LoVo (cell line): ENCODE data around the gene RAD51B.
"Not testable (repeated sequence)": the region's sequence is repeated elsewhere in the genome, so short reads cannot be mapped to it uniquely, and the experiment has no call there.

ENCODE experiments used
- DNase-seq: peaks from one replicate; pipeline ENCODE4 v3.0.0-alpha.2; 2016; ENCODE audit warnings: low spot score

Gene RAD51B

DNA sequence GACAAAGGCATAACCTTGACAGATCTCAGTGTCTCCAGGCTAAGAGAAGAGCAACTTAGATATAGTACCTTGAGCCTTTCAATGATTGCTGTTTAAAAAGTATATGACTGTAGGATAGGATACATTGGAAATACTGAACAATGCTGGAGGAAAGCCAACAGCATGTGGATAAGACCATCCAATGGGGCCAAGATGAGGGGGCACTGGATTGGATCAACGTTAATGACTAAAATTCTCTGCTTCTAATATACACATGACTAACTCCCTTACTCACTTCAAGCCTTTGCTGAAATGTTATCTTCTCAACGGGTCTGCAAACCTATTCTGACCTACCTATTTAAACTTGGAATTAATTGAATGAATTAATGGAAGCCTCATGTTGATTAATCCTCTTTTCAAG is 354.9 kb downstream of the RAD51B start:
- no peak for DNase-seq

DNA sequence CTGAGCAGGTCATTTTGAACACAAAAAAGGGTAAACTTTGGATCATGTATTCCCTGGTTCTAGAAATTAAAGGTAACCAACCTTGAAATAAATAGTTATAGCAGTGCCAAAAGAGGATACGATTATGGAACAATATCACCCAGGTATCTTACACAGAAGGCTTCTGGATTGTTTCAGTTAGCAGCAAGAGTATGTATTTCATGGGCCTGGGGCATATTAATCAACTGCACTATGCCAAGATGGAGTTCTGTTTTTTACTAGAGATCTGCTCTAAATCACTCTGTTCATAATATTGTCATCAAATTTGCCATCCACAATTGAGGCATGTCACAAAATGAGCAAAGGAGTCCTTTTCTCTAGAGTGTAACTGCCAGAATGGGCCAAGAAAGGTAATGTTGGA is 357.1 kb downstream of the RAD51B start:
- DNase-seq = no peak

DNA sequence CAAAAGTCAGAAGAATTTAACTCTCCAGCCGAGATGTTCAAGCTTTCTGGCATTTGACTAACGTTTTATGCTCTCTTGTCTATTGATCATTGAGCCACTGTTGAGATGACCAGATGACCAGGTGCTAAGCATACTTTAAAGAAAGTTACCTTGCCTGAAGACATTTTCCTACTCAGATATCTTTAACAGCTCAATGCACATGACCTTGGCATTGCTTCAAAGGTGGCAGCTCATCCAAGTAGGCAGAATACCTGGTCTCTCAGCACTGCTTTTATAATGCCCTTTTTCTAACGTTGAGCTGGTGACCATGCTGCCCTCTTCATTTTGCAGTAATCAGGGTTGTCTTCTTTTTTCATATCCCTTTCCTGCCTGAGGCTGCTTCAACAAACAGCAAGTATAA is 358.1 kb downstream of the RAD51B start:
- no peak for DNase-seq

DNA sequence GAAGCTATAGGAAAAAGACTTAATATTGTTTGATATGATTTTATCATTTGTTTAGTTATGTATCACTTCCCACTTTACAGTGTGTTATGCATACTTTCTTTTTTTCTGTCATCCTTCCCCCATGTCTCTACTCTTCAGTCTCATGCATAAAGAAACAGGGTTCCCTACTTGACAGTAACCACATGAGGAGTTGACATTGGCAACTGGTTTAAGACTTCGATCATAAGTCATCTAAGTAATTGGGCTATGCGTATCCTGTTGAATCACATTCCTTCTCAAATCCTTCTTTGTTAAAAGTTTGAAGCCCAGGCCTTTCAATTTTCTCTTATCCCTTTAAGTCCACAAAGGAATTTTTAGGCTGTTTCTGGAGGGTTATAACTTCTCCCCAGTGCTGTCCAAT is 358.7 kb downstream of the RAD51B start:
- DNase-seq = no peak

DNA sequence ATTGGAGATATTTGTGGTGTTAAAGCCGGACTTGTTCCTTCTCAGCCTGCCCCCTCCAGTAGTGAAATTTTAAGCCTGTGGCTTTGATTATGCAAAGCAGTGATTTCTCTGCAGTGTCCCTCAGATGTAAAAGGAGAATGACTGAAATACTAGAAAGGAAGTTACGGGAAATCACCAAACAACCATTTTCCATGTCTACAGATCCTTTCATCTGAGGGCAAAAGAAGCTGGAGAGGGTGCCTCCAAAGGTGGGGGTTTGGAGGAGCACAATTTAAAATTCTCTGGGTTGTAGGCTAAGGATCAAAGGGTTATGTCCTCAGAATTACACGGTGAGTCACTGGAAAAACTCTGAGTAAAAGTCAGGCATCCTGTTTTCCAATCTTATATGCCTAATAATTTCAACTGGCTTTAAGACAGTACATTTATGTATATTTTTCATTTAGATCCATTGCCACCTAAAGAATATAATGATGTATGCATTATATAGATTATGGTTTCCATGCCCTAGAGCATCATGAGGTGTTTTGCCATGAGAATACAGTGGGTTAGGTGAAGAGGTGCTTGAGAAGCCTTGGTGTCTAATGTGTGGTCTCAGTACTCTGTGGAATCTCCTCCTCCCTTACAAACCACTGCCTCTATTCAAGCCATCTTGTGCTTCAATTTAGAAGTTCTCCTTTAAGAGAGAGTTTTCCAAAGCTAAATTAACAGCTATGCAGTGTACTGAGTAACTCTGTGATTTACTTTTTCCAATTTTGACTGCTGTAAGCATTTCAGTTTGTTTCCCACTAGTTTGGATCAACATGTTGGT is 362.1 kb downstream of the RAD51B start:
- peak; percentile 62 for DNase-seq

DNA sequence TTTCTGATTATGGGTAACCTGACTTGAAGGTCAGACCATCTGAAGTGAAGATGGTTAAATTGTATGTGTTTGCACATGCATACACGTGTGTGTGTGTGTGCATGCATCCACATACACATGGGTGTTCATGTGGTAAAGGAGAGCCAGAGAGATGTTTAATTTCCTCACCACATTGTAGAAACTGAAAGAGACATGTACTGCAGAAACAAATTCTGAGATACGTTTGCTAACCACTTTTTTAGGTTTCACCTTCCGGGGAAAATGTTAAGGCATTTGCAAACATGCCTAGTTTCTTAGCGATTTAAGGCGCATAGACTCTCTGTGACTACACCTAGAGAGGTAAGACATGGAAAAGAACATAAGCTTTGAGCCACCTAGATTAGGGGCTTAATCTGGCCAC is 362.9 kb downstream of the RAD51B start:
- no peak for DNase-seq

DNA sequence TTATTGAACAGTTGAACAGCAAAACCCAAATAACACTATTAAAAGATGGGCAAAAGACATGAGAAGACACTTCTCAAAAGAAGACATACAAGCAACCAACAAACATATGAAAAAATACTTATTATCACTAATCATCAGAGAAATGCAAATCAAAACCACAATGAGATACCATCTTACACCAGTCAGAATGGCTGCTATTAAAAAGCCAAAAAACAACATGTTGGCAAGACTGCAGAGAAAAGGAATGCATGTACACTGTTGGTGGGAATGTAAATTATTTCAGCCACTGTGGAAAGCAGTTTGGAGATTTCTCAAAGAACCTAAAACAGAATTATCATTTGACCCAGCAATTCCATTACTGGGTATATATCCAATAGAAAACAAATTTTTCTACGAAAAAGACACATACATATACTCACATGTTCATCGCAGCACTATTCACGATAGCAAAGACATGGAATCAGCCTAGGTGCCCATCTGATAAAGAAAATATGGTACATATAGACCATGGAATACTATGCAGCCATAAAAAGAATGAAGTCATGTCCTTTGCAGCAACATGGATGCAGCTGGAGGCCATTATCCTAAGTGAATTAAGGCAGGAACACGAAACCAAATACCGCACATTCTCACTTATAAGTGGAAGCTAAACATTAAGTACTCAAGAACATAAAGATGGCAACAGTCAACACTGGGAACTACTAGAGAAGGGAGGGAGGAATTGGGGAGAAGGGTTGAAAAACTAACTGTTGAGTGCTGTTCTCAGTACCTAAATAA is 367.1 kb downstream of the RAD51B start:
- not testable (repeated sequence) for DNase-seq

GRCh38 chr14:68188174-68188573 is 368.6 kb downstream of the RAD51B start:
- no peak for DNase-seq

DNA sequence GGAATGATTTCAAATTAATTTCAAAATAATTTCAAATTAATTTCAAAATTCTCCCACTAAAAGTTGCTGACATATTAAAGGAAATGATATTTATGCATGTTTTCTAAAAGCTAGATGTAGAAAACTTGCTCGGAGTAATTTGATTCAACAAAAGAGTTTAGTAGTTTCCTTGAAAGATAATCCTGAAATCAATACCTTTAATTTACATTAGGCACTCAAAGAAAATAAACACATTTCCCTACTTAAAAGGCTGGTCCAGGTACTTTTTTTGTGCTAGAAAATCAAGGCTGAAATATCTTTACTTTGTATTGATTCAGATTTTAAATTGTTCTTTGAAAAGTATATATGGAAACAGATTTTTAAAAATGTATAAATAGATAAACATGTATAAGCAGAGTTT is 370.5 kb downstream of the RAD51B start:
- DNase-seq = no peak

GRCh38 chr14:68191567-68192321 is 372.2 kb downstream of the RAD51B start:
- DNase-seq = peak; percentile 90

- no peak for DNase-seq
Observed at GRCh38 chr14:68192935-68193334, 373.4 kb downstream of the RAD51B start.

DNA sequence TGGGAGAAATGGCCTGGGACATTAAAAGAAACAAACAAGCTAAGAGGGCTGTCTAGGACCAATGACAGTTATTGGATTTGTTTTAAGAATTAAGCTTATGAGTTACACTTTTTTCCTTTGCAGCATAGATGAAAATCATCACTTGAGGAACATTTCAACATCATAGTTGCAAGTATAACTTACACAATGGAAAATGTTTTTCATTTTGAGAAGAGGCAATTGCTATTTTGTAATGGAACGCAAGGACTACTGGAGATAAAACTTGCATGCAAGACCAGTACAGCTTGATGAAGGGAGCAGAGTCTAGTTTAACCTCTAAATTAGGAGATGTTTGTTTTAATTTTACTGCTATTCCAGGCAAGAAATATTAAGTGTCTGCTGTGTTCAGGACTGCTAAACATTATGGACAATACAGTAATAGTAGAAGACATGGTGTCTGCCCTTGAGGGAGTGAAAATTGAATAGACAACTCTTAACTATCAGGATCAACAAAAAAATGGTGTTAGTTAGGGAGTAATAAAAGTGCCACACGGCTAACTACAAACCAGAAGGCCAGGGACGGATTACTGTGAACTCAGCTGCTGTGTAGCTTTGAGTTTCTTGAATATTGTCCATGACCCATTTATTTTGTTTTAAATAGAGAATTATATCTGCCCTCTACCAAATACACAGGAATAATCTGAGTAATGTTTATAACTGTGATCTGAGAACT is 374.5 kb downstream of the RAD51B start:
- no peak for DNase-seq

DNA sequence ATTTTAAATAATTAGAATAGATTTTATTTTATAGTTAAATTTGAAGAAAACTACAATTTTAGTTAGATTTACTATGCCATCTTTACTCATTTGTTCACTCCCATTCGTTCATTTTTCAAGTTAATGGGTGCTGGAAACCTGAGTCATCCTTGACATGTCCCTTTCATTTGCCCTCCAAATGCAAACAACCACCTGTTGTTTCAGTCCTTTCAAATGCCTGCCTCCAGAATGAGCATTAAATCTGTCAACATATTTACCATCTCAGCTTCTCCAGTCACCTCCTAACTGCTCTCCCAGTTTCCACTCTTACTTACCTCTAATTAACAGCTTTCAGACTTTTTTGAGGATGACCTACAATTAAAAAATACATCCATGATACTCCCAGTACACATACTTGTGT is 375.5 kb downstream of the RAD51B start:
- DNase-seq = peak; percentile 54

DNA sequence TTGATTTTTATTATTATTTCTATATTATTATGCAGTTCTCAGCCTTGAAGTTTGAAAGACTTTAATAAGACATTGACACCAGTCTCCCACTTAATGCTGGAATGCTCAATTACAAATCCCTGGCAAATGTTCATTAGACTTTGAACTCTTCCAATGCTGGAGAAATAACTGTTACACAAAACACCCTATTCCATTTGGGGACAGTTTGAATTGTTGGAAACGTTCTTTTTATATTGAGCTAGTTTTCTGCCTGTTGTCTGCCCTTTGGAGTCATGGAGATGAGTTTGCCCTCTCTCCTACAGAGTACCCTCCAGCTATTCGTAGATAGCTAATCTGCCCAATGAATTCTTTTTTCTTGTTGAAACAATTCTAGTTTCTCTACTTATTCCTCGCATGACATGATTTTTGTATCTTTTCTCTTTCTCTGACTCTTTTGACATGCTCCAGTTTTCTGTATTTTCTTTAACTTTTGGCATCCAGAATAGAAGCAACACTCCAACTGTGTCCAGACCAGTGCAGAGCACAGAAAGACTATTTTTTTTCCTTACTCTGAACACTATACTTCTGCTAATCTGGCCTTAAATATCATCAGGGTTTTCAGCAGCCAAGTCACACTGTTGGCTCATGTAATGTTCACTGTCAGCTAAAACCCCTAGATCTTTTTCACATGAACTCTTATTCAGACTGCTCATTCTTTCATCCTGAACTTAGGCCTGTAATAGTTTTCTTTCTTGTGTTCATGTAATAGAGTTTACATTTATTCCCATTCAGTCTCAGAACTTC is 379.3 kb downstream of the RAD51B start:
- DNase-seq = no peak

DNA sequence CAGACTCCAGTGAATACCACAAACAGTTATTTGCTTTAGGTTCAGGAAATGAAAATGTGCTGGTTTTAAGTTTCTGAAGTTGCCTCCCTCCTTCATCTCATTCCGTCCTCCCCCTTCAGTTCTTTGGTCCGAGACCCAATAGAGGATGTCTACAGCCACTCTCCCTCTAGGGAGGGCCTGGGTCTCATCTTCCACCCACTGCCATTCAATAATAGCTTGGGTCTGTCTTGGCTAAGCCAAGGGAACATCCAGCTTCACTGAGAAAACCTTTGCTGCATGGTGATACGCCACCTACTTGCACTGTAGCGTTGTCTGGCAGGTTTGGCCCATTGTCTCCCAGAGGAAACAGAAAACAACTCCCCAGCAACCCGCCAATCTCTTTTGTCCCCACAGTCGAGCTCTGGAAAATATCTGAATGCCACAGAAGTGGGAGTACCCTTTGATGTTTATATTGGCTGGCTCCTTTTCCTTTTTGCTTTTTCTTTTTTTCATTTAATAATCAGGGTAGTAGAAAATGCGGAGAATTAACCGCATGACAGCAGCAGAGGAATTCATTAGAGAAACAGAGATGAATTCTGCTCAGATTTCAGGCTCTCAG is 380.1 kb downstream of the RAD51B start:
- no peak for DNase-seq

GRCh38 chr14:68203871-68204270 is 384.3 kb downstream of the RAD51B start:
- no peak for DNase-seq

- DNase-seq = no peak
Observed at GRCh38 chr14:68208218-68208617, 388.6 kb downstream of the RAD51B start.

- no peak for DNase-seq
Observed at GRCh38 chr14:68208626-68209317, 389.2 kb downstream of the RAD51B start.

DNA sequence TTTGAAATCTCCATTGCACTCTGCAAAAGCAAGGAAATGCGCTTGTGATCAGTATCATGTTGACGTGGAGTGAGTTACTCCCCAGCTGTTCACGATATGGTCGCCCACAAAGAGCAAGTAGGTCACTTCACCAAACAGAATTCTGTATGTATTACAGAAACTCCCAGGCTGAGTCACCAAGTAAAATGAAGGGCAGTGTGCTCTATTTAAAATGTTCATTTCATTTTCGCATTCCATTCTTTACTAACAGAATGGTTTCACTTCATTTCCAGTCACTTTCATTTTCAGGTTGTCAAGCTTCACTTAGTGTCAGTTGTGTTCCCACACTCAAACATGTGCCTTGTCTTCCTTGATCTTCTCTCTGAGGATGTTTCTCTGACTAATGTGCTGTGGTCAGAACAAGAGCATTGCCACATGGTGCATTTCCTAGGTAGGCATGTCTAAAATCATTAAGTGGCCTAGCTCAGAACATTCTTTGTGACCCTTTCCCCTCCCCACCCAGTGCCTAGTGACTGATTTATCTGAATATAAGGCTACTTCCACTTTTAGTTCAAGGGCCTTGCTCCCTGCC is 391.2 kb downstream of the RAD51B start:
- peak; percentile 49 for DNase-seq

DNA sequence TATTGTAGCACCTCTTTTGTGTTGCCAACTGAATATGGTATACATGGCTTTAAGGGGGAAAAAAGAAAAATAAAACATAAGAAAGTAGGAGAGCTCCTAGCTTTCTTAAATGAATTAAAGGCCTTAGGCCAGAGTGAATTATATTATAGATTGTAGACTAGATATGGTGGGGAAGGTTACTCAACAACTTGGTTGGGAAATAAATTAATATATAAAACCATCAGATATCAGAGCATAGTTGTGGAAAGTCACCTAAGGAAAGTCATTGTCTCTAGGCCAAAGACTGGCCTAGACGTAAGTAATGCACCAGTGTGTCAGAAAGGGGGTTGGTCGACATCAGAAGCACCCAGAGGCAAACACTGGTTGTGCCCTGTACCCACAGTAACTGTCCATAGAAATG is 391.8 kb downstream of the RAD51B start:
- DNase-seq = no peak
